Measurements from ENCODE around the gene UBE2E1.

The UBE2E1 gene

DNA sequence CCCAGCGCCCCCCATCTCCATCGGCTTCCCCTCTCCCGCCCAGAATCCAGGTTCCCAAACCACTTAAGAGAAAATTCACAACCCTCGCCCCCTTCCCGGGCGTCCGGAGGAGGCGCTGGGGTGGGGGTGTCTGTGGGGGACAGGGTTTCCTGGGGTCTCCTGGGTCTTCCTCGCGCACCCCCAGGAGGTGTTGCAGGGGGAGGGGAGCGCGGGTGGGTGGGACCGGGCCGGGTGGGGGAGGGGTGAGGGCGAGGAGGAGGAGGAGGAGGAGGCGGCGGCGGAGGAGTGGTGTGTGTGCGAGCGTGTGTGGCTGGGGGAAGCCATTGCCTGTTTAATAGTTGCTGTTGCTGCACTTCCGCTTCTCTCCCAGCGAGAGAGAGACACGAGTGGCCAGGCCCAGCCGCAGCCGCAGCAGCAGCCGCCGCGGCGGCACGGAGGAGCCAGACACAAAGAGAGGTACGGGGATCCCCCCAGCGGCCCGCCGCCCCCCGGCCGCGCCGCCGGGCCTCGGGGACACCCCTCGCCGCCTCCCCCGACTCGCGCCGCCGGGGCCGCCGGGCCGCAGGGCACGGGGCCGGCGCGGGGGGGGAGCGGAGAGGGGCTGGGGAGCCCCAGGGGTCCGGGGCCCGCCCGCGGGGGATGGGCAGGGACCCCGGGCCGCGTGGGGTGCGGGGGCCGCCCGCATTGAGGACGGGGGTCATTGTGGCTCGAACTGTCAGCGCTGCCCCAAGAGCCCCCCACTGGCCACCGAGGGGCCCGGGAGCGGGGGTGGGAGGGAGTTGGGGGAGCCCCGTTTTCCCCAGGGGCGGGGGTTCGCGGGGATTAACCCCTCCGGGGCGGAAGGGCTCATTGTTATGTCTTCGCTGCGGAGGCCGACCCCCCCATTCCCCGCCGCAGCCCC is at the start of gene UBE2E1:
UBE2E1 (plus strand) TSS at position 323 of the 901 bp plus-strand sequence. CDS start 1,315 bp downstream, outside the sequence.
- FAIRE-seq = peak; percentile 71

DNA sequence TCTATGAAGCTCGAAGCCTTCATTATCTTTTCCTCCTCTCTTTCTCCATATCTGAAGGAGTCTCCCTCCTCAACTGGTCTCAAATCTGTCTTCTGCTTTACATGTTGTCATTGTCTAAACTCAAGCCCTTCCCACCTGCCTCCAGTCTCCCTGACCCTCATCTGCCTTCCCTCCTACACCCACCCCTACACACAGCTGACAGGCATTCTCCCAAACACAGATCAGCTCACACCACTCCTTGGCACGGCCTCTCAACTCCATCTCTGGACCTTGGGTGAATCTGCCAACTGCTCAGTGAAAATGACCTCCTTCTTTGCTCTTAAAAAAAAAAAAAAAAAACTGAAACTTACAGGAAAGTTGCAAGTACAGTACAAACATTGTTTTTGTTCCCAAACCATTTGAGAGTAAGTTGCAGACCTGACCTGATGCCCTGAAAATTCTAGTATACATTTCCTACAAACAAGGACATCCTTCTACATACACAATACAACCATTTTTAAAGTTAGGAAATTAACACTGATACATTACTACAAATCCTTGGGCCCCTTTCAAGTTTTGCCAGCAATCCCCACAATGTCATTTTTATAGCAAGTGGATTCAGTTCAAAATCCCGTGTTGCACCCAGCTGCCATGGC is 49.4 kb upstream of the UBE2E1 start:
- FAIRE-seq (peak; percentile 63), DNase-seq (ENCODE audit: insufficient read length, low spot score) (no peak)

More for the DNA sequence above, at the start of gene UBE2E1:
- peak; percentile 87 for DNase-seq (ENCODE audit: insufficient read length, low spot score)

DNA sequence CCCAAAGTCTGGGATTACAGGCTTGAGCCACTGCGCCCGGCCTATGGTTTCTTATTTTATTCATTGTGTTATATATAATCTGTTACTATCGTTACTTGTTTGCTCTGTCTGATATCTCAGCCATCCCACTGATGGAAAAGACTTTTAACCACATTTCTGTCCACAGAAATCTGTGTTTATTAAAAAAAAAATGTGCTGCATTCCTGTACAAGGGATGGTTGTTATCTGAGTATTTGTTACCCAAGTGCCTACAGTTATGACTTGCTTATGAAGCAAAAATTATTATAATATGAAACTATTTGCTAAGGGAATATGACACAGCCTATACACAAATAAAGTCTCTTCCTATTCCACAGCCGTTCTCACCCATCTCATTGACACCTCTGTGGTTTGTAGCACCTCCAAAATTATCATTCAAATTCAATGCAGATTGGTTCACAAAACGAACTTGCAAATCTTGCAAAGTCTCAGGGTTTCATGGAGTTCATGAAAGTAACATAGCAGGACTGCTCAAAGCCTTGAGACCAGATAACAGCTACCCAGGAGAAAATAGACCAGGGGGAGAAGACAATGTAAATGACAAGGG is 47.4 kb upstream of the UBE2E1 start:
- DNase-seq (ENCODE audit: insufficient read length, low spot score) (no peak), FAIRE-seq (peak; percentile 89)

DNA sequence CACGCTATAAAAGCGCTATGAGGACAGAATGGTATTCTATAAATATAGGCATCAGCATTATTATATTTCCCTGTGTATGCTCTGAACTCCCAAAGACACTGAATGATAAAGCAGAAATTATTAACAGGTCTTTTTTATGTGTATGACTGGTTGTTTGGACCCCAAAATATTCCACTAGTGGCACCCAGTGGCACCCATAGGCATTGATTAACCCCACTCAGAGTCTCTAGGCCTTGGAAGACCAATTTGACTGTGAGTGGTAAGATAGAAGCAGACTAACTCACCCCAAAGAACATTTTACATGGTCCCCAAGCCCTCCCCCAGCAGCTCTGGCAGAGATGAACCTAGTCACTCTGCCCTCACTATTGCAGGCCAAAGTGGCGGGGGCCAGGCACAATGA is 45.4 kb upstream of the UBE2E1 start:
- no peak for FAIRE-seq
- DNase-seq (ENCODE audit: insufficient read length, low spot score) = no peak

DNA sequence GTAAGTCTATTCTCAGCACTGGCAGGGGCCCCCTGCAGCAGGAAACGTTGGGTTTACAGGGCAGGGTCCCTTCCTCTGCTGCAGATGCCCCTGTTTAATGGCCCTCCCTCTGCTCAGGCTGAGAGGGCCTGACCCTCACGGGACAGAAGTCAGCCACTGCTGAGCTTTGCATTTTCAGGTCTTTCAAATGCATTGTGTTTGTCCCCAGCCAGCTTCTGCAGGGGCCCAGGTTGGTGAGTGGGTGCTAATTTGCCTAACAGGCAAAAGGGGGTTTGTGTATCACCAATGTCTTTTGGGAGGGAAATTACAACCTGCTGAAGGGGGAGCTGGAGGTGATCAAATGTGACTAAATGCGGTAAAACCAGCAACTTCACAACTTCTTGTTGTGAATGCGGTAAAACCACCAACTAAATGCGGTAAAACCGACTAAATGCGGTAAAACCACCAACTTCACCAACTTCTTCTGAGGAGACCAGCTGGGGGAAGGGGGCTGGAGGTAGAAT is 44.8 kb upstream of the UBE2E1 start:
- no peak for FAIRE-seq
- no peak for DNase-seq (ENCODE audit: insufficient read length, low spot score)

DNA sequence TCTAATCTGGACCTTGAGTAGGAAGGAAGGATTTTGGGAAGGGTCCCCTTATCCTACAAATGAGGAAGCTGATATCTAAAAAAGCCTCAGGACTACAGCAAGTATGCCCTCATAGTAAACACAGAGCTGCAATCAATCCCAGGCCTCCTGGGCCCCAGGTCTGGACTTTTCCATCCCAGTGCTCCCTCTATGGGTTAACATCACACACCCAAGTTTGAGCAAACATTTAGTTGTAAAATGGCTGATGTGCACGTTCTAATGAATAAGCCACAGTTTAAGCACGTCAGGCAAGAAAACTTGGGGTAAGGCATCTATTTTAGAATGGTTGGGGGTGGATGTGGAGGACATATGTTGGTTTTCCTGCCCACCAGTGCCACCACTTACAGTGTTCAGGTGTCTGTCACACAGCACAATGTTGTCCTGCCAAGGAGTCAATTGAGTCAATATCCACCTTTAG is 44.3 kb upstream of the UBE2E1 start:
- no peak for DNase-seq (ENCODE audit: insufficient read length, low spot score)
- no peak for FAIRE-seq

DNA sequence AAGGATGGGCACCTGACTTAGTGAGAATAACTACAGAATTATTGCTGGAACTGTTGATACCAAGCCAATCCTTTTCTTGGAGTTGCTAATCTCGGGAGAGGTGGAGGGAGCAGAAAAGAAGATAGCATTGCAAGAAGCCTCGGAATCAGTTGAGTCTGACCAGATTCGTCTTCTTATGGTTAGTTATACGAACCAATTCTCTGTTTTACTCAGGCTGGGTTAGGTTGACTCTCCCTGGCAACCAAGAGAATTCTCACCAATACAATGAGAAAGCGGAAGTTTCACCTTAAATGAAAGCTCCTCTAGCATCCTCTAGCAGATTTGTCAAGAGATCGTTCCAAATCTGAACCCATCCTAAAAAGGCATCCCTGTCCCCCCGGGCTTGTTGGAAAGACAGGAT is 43.5 kb upstream of the UBE2E1 start:
- DNase-seq (ENCODE audit: insufficient read length, low spot score) (peak; percentile 54), FAIRE-seq (peak; percentile 97)

DNA sequence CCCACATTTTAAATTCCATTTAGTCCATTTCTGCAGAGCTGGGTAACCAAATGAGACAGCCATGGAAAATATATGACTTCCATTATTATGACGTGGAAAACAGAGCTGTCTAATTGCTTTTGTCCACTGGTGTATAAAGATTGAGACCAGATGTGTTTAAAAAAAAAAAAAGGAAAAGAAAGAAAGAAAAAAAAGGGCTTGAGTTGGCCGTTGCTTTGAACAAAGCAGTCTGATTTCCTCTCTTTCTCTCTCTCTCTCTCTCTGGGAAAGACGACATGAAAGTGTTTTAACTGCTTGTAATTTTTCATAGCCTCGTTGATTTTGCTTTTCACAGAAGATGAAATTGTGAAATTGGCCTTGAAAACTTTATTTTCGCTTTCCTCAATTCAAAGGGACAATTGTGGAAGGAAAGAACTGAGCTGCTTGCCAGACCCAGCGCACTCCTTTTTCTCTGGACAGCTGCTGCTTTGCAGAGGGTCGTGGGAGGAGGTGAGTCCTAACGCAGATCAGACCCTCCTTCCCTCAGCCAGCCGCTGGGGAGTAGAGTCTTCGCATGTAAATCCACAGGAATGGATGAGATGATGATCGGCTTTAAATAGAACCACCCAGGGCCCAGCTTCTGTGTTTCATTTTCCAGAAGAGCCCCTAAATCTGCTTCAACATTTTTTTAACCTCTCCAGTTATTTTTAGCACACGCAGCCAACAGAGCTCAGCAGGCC is 42.8 kb upstream of the UBE2E1 start:
- peak; percentile 66 for FAIRE-seq
- DNase-seq (ENCODE audit: insufficient read length, low spot score) = no peak

DNA sequence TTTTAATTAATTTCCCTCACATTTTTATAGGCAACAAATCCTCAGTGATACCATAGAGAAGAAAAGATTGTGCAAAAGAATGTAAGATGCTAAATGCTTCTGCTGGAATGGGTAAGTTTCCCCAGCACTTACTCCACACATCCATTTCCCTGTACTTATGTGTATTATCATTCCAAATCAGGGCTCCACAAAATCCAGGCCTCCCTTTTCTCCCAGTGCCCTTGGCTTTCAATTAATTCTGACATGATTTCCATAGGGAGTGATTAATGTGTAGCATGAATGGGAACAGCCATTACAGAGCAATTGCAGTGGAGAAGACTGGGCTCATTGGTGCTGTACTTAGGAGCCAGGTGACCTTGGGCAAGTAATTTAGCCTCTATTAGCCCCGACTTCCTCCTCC is 41.3 kb upstream of the UBE2E1 start:
- DNase-seq (ENCODE audit: insufficient read length, low spot score) (no peak), FAIRE-seq (no peak)

DNA sequence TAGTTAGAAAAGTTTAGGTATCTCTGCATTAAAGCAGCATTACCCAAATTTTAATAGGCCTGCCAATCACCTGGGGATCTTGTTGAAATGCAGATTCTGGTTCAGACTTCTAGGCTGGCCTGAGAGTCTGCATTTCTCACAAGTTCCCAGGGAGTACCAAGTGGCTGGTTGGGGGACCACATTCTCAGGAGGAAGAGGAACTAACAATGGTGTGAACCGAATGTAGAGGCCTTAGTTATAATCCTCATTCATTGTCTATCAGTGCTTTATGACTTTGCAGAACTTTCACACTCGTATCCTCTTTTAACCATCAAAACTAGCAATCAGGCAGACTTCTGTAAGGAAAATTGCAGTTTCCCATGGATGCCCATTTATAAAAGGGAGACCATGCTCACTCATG is 38.2 kb upstream of the UBE2E1 start:
- no peak for DNase-seq (ENCODE audit: insufficient read length, low spot score)
- no peak for FAIRE-seq

DNA sequence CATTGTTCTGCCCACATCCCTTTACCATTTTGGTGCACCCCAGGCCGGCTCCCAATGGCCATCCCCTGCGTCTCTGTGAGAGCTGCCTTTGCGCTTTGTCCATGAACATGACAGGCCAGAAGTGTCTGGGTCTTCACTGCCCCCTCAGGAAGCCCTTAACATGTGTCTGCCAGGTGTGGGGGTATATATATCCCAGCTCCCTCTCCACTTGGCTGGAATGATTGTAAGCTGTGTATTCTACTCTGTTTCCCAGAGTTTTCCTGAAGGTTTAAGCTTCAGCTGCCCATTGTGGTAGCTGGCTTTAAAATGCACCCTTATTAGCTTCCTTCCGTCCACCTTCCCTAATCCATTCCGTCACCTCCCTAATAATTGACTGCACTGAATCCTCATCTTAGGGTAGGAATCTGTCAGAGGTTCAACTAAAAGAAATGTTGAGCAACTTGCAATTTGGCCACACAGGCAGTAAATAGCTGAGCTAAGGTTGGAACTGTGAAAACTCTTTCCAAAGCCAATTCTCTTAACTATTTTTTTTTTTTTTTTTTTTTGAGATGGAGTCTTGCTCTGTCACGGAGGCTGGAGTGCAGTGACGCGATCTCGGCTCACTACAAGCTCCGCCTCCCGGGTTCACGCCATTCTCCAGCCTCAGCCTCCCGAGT is 30.4 kb upstream of the UBE2E1 start:
- FAIRE-seq (no peak), DNase-seq (ENCODE audit: insufficient read length, low spot score) (no peak)

DNA sequence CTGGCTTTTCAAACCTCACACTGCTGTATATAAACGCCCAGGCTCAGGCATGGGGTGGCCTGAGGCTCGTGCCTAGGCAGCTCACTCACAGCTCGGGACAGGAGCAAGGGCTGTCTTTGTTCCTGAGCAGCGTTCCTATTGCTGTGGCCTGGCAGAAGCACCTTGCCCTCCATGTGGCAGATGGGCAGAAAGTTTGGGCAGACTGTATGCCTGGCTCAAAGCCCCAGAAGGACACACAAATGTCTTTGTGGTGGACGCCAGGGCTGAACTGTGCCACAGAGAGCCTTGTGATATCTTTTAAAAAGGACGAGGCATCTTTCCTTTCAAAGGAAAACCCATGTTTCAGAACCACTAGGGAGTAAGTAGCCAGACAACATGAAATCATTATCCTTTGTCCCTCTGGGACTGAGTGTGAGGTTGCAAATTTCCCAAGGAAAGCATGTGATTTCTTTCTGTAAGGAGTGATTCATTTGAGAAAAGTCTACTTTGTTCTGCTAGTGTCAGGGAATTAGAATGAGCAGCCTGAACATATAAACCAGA is 29.3 kb upstream of the UBE2E1 start:
- no peak for DNase-seq (ENCODE audit: insufficient read length, low spot score)
- no peak for FAIRE-seq

DNA sequence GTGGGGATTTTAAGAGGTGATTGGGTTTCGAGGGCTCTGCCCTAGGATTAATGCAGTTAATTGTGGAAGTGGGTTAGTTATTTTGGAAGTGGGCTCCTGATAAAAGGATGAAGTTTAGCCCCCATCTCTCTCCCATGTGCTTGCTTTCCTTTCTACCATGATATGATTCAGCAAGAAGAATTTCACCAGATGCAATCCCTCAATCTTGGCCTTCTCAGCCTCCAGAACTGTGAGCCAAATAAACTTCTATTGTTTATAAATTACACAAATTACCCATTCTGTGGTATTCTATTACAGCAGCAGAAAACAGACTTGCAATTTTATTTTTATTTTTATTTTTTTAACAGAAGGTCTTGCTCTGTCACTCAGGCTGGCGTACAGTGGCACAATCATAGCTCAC is 27.3 kb upstream of the UBE2E1 start:
- DNase-seq (ENCODE audit: insufficient read length, low spot score) = no peak
- FAIRE-seq = no peak

DNA sequence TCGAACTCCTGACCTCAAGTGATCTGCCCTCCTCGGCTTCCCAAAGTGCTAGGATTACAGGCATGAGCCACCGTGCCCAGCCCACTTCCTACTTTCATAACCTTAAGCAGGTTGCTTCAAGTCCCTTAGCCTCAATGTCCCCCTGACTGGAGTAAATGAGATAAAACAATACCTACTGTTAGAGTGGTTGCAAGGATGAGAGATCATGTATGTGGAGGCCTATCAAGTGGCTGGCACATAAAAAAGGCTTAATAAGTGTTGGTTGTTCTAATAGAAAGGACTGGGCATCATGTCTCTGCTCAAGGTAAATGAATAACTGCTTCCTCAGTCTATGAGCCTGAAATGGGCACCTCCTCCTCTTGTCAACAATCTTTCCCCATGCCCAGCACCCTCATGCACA is 25.9 kb upstream of the UBE2E1 start:
- DNase-seq (ENCODE audit: insufficient read length, low spot score) (no peak), FAIRE-seq (no peak)

DNA sequence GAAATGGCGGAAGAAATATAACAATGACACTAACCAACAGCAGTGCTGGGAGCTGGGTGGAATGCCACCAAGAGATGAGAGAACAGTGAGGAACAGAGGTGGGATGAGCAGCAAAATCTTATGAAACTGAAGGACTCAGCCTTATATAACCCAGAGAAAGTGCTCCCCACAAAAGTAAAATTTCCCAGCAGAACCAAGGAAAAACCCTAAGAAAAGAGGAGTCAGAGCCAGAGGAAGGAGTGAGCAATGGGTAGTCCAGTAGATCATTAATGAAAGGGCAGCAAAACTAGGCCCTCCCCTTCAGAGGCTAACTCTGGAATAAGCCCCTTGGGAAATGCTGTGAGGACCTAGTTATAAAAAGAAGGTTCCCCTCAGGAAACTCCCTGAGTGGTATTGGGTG is 24.7 kb upstream of the UBE2E1 start:
- FAIRE-seq (no peak), DNase-seq (ENCODE audit: insufficient read length, low spot score) (no peak)

DNA sequence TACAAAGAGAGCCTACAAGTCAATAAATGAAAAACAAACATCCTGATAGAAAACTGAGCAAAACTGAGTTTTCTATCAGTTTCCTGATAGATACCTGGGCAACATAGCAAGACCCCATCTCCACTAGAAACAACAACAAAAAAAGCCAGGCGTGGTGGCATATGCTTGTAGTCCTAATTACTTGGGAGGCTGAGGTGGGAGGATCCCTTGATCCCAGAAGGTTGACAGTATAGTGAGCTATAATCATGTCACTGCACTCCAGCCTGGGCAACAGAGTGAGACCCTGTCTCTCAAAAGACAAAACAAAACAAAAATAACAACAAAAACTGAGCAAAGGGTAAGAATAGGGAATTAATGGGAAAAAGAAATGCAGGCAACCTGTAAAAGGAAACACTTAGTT is 23.9 kb upstream of the UBE2E1 start:
- FAIRE-seq = no peak
- no peak for DNase-seq (ENCODE audit: insufficient read length, low spot score)

DNA sequence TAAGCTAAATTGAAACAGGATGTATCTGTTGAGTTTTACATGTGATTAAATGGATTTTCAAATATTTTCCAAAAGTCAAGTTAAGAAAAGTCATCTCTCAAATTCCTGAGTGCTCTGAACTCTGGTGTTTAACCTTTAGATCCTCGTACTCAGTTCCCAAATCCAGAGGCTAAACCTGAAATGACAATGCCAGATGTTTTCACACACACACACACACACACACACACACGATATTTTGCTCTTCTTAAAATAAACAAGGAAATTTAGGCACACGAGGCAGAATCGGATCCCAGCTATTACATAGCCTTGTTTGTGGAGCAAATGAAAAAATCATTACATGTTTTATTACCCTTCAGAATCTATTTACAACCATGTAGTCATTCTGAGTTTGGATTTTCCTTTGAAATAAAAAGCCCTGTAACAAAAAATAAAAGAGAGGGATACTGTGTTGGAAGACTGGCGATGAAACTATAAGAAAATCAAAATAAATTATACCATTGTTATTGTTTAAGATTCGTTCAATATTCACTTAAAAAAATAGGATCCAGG is 20.6 kb upstream of the UBE2E1 start:
- DNase-seq (ENCODE audit: insufficient read length, low spot score) (no peak), FAIRE-seq (no peak)

DNA sequence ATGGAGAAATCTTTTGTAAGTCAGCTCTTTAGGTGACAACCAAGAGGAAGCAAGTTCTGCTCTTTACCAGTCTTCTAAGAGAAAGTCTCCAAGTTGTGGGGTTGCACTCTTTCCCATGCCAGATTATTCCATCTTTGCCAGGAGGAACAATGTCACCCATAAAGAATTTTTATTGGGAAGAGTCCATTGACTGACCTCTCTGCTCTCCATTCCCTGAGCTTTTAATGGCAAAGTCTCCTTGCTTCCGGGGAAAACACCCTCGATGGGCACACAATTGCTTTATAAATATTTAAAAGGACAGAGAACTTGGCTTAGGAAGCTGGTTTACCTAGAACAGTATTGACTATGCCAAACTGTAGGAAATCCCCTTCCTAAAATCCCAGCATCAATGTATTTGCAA is 19.9 kb upstream of the UBE2E1 start:
- FAIRE-seq (no peak), DNase-seq (ENCODE audit: insufficient read length, low spot score) (no peak)

DNA sequence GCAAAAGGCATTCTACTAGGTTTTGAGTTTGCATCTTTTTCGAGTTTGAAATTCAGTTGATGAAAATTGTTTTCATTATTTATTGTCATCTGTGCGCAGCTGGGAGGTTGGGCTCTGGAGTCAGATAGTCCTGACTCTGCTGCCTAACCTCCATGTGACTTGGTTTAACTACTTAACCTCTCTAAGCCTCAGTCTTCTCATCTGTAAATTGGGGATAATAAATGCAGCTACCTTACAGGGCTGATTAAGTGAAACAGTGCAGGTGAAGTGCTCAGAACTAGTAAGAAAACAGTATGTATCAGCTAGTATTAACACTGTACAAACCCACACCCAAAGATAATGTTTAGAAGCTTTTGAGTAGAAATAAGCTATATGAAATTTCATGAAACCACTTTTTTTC is 14.1 kb upstream of the UBE2E1 start:
- DNase-seq (ENCODE audit: insufficient read length, low spot score) (no peak), FAIRE-seq (no peak)

All from GM19239 (cell line).